Lower leg skin (tissue), 4 donors: ENCODE measurements around the gene MBNL3. TPM values are rescaled to one million over a fixed set of nuclear protein-coding genes. Genes with fewer than 3 reads are reported as not detected.

Source experiments
- DNase-seq, 2 donors: peaks; one replicate each; pipeline ENCODE4 v3.0.0-alpha.2; 2019; ENCODE audit warnings: low spot score in 2 of 2
- H3K4me3 ChIP-seq: fragments of 200-600 bp; sonication (generic); 2 replicates; pipeline ENCODE4 v1.5.1; 2017; ENCODE audit warnings: mild to moderate bottlenecking, low read depth; ENCODE audit not compliant: poor library complexity, severe bottlenecking
- CTCF ChIP-seq, 3 donors: fragments of 450-650 bp; IDR thresholded peaks; one replicate each; pipeline ENCODE4 v1.5.1; 2016; ENCODE audit warnings: antibody characterized with exemption in 3 of 3, mild to moderate bottlenecking in 3 of 3, moderate library complexity in 2 of 3
- POLR2A ChIP-seq, 2 donors: fragments of 450-650 bp; IDR thresholded peaks; one replicate each; pipeline ENCODE4 v1.6.1; 2016 to 2017; ENCODE audit warnings: antibody characterized with exemption in 2 of 2, mild to moderate bottlenecking in 1 of 2, moderate library complexity in 1 of 2
- WGBS, 2 donors: methylation state at CpG; one replicate each; pipeline ENCODE4 v1.1.5; 2018; 5-methylcytosine and 5-hydroxymethylcytosine counted together
- intact Hi-C: fragments of 100-400 bp; cut with DNase I; formaldehyde crosslinking; loops from one replicate; pipeline ENCODE4 v1.15.0; 2023; ENCODE audit warnings: low total_unique reads
- total RNA-seq, 4 donors: library from RNA; depleted of rRNA; stranded (reverse); fragments of >200 nt; gene quantifications; one replicate each; pipeline ENCODE4 v1.1.0, GENCODE V29; 2016

Gene MBNL3
- total RNA-seq, 4 donors from 2014 or later, result 22.6 to 33.3 (median 27.2) TPM

DNA sequence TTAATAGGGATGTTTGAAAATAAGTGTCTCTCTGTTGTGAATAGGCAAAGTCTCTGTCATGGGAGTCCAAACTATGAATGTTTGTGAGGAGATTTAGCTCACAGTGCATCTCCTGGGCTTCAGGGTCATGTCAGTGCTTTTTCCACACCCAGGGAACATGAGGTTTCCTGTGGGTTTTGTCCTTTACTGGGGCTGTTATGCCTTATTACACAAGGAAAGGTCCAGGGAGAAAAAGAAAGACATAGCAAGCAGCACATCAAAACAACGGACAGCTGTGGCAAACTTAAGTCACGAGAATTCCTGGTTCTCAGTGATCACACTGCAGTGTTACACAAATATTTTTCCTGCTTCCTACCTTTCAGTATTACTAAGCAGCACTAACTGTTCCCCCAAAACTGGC, 99.4 kb downstream of the MBNL3 start:
- no peak overlapping the region for H3K4me3 ChIP-seq
- no peak for DNase-seq
- TF ChIP-seq CTCF (IDR thresholded peaks at IDR 0.05) (no peak), POLR2A (IDR thresholded peaks at IDR 0.05) (no peak)
- intact Hi-C loops, result no loop called here
- 93 to 96% methylated on average over 2 of the region's 2 CpGs for WGBS, 2 donors

GRCh38 chrX:132388371-132388770, 100.5 kb downstream of the MBNL3 start:
- DNase-seq, result no peak
- no peak for TF ChIP-seq CTCF (IDR thresholded peaks at IDR 0.05)
- TF ChIP-seq POLR2A (IDR thresholded peaks at IDR 0.05), result no peak
- 49 to 54% methylated on average over 3 of the region's 3 CpGs for WGBS, 2 donors
- intact Hi-C loops, result no loop called here
- no peak overlapping the region for H3K4me3 ChIP-seq

GRCh38 chrX:132384301-132384700, 104.5 kb downstream of the MBNL3 start:
- TF ChIP-seq POLR2A (IDR thresholded peaks at IDR 0.05) (no peak), CTCF (IDR thresholded peaks at IDR 0.05) (no peak)
- no peak for DNase-seq
- H3K4me3 ChIP-seq, result no peak overlapping the region
- intact Hi-C loops, result no loop called here
- 73 to 95% methylated on average over 2 of the region's 2 CpGs for WGBS, 2 donors

- DNase-seq, result no peak
- TF ChIP-seq POLR2A (IDR thresholded peaks at IDR 0.05) (no peak), CTCF (IDR thresholded peaks at IDR 0.05) (no peak)
- H3K4me3 ChIP-seq, result no peak overlapping the region
- intact Hi-C loops, result no loop called here
- WGBS, 2 donors, result 83 to 93% methylated on average over 7 of the region's 7 CpGs
Measured at GRCh38 chrX:132382068-132382467, 106.8 kb downstream of the MBNL3 start.

GRCh38 chrX:132378281-132378680, 110.6 kb downstream of the MBNL3 start:
- no peak for TF ChIP-seq CTCF (IDR thresholded peaks at IDR 0.05)
- TF ChIP-seq POLR2A (IDR thresholded peaks at IDR 0.05), result no peak
- WGBS, 2 donors, result 80 to 98% methylated on average over 2 of the region's 2 CpGs
- DNase-seq, result no peak
- no peak overlapping the region for H3K4me3 ChIP-seq
- intact Hi-C loops, result no loop called here

DNA sequence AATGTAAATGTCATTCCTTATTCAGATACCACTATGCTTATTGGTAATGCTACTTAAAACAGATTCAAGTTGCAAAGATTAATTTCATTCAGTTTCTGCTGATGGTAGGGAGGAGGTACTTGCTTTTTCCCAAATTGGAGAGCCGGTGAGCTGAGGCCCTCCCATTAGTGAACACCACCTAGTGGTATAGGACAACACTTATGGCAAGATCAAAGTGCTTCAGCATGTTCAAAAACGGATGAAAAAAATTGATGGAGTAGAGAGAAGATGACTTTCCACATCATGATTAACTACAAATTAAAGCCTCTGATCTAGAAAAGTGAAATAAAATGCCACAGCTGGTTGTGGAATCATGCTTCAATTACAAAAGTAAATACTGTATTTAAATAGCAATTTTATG, 112.9 kb downstream of the MBNL3 start:
- 16 to 30% methylated on average over 2 of the region's 2 CpGs for WGBS, 2 donors
- no peak for TF ChIP-seq POLR2A (IDR thresholded peaks at IDR 0.05)
- no peak for TF ChIP-seq CTCF (IDR thresholded peaks at IDR 0.05)
- intact Hi-C loops, result no loop called here
- no peak for DNase-seq
- H3K4me3 ChIP-seq, result no peak overlapping the region
